HepG2 (cell line): Measurements from ENCODE around the gene FBN2. TPM values are rescaled to one million over a fixed set of nuclear protein-coding genes. Genes with fewer than 3 reads are reported as not detected.

Experiments used
- ATAC-seq: fragments of 200-7000 bp; cut with Tn5 transposase; 3 replicates; pipeline ENCODE4 v1.9.1; 2020; ENCODE audit warnings: mild to moderate bottlenecking, moderate library complexity
- BruUV-seq: library from RNA; stranded (reverse); fragments of 400-500 nt; replicated peaks from 2 replicates; lab custom pipeline; 2021; lab: Mats Ljungman, UMichigan
- CTCF ChIA-PET: fragments of 300-600 bp; formaldehyde crosslinking; extraction: SDS; loops from one replicate; lab custom pipeline; 2021; ENCODE audit warnings: low total read pairs, inconsistent platforms, low intra/inter-chr PET ratio; lab: Yijun Ruan, JAX
- POLR2A ChIA-PET: fragments of 350-600 bp; sonication (Branson Sonifier 250); formaldehyde crosslinking; loops from one replicate; lab custom pipeline; 2020; ENCODE audit warnings: antibody characterized with exemption, inconsistent platforms; lab: Yijun Ruan, JAX
- DNase-seq: peaks from one replicate; pipeline ENCODE4 v3.0.0-alpha.2; 2015; ENCODE audit warnings: low spot score
- FAIRE-seq: peaks from 3 replicates; lab custom pipeline; 2011; peaks lifted over from hg19 to GRCh38; lab: Jason Lieb, UNC
- H2AFZ ChIP-seq: one replicate; pipeline ENCODE4 v1.6.1; 2011; ENCODE audit warnings: low read length, inconsistent platforms
- H3K27ac ChIP-seq: fragments of 300-600 bp; 3 replicates; pipeline ENCODE4 v1.8.0; 2011; ENCODE audit warnings: mixed run types, mild to moderate bottlenecking, mixed read lengths, low read length, inconsistent platforms; ENCODE audit not compliant: insufficient read depth; ENCODE audit errors: extremely low read length
- H3K27me3 ChIP-seq, 2 experiments: fragments of 200-600 bp in 1 of 2; 2 replicates in 1 of 2; 3 replicates in 1 of 2; pipeline versions ENCODE4 v1.6.0 to v1.8.0; 2011; ENCODE audit warnings: low read length in 2 of 2, mild to moderate bottlenecking in 2 of 2, moderate library complexity in 2 of 2, inconsistent platforms in 1 of 2; ENCODE audit not compliant: insufficient read depth in 2 of 2, control insufficient read depth in 1 of 2
- H3K36me3 ChIP-seq, 2 experiments: fragments of 200-600 bp in 1 of 2; replicated peaks in 1 of 2; 2 replicates in 1 of 2; 3 replicates in 1 of 2; pipeline versions ENCODE4 v1.5.1 to v1.8.0; 2011; ENCODE audit warnings: low read length in 2 of 2, inconsistent platforms in 1 of 2; ENCODE audit not compliant: insufficient read depth in 2 of 2, control insufficient read depth in 1 of 2
- H3K4me1 ChIP-seq: 2 replicates; pipeline ENCODE4 v1.5.1; 2012; ENCODE audit warnings: low read length, inconsistent platforms; ENCODE audit not compliant: insufficient read depth
- H3K4me2 ChIP-seq: 2 replicates; pipeline ENCODE4 v1.6.0; 2011; ENCODE audit warnings: low read depth, low read length, inconsistent platforms
- H3K4me3 ChIP-seq, 3 experiments: fragments of 200-600 bp in 1 of 3; sonication (generic), shearing (Covaris generic) in 1 of 3; replicated peaks in 1 of 3; 2 replicates each; pipeline ENCODE4 v1.5.1; 2011 to 2016; ENCODE audit warnings: low read length in 3 of 3, inconsistent platforms in 2 of 3, low read depth in 2 of 3, mild to moderate bottlenecking in 2 of 3, control low read depth in 1 of 3, mixed read lengths in 1 of 3; ENCODE audit not compliant: insufficient read depth in 1 of 3
- H3K79me2 ChIP-seq: one replicate; pipeline ENCODE4 v1.6.1; 2011; ENCODE audit warnings: low read length, inconsistent platforms; ENCODE audit not compliant: insufficient read depth
- H3K9ac ChIP-seq: 2 replicates; pipeline ENCODE4 v1.6.0; 2011; ENCODE audit warnings: mild to moderate bottlenecking, low read depth, low read length, inconsistent platforms; ENCODE audit not compliant: insufficient read depth
- H3K9me3 ChIP-seq: 2 replicates; pipeline ENCODE4 v1.5.1; 2012; ENCODE audit warnings: mild to moderate bottlenecking, low read length
- H4K20me1 ChIP-seq: 2 replicates; pipeline ENCODE4 v1.6.0; 2011; ENCODE audit warnings: inconsistent platforms, mild to moderate bottlenecking, low read length, moderate library complexity; ENCODE audit not compliant: insufficient read depth
- CEBPB ChIP-seq: IDR thresholded peaks from 2 replicates; pipeline ENCODE4 v1.6.1; 2011; ENCODE audit warnings: low read depth, low read length, improper control_type of control experiment, borderline replicate concordance
- FOXO1 ChIP-seq: sonication (generic); formaldehyde crosslinking; IDR thresholded peaks from 2 replicates; pipeline ENCODE4 v1.4.0; 2020; ENCODE audit warnings: missing genetic modification reagents
- HOMEZ ChIP-seq: IDR thresholded peaks from 2 replicates; pipeline ENCODE4 v1.6.1; 2016; ENCODE audit warnings: low read depth
- KAT2B ChIP-seq: fragments of 150-350 bp; IDR thresholded peaks from 2 replicates; pipeline ENCODE4 v1.6.1; 2014; ENCODE audit warnings: low read depth, low read length, borderline replicate concordance
- MEIS2 ChIP-seq: sonication (generic); formaldehyde crosslinking; IDR thresholded peaks from 2 replicates; pipeline ENCODE4 v1.9.0; 2021; ENCODE audit warnings: mild to moderate bottlenecking, missing genetic modification reagents
- MTF1 ChIP-seq: sonication (generic); formaldehyde crosslinking; IDR thresholded peaks from 2 replicates; pipeline ENCODE4 v1.5.0; 2020; ENCODE audit warnings: missing genetic modification reagents
- POLR2AphosphoS2 ChIP-seq: IDR thresholded peaks from 2 replicates; pipeline ENCODE4 v1.6.1; 2011; ENCODE audit warnings: low read depth, low read length, improper control_type of control experiment
- PRPF4 ChIP-seq: fragments of 200-400 bp; formaldehyde crosslinking; IDR thresholded peaks from 2 replicates; pipeline ENCODE4 v1.6.1; 2016; ENCODE audit warnings: low read length, low read depth; ENCODE audit not compliant: poor library complexity, severe bottlenecking
- RFXAP ChIP-seq: sonication (generic); formaldehyde crosslinking; IDR thresholded peaks from 2 replicates; pipeline ENCODE4 v1.4.0; 2020; ENCODE audit warnings: missing genetic modification reagents, borderline replicate concordance
- RNF2 ChIP-seq: fragments of 450-650 bp; conservative IDR thresholded peaks from 2 replicates; pipeline ENCODE4 v1.6.1; 2016; ENCODE audit warnings: low read depth
- SP140L ChIP-seq: sonication (generic); formaldehyde crosslinking; IDR thresholded peaks from 2 replicates; pipeline ENCODE4 v1.4.0; 2020; ENCODE audit warnings: missing genetic modification reagents, borderline replicate concordance
- ZBTB1 ChIP-seq: sonication (generic); formaldehyde crosslinking; IDR thresholded peaks from 2 replicates; pipeline ENCODE4 v1.4.0; 2020; ENCODE audit warnings: missing genetic modification reagents, borderline replicate concordance
- ZBTB7B ChIP-seq: sonication (generic); formaldehyde crosslinking; IDR thresholded peaks from 2 replicates; pipeline ENCODE4 v1.4.0; 2020; ENCODE audit warnings: missing genetic modification reagents
- ZKSCAN5 ChIP-seq: sonication (generic); formaldehyde crosslinking; IDR thresholded peaks from 2 replicates; pipeline ENCODE4 v1.5.1; 2020; ENCODE audit warnings: mild to moderate bottlenecking, missing genetic modification reagents
- ZMAT3 ChIP-seq: sonication (generic); formaldehyde crosslinking; conservative IDR thresholded peaks from 2 replicates; pipeline ENCODE4 v1.7.0; 2021; ENCODE audit warnings: missing genetic modification reagents
- ZNF644 ChIP-seq: IDR thresholded peaks from 2 replicates; pipeline ENCODE4 v1.6.1; 2016; ENCODE audit warnings: low read depth
- ZNF691 ChIP-seq: sonication (generic); formaldehyde crosslinking; IDR thresholded peaks from 2 replicates; pipeline ENCODE4 v1.4.0; 2020; ENCODE audit warnings: missing genetic modification reagents, low read depth, mild to moderate bottlenecking, borderline replicate concordance
- ZNF704 ChIP-seq: sonication (generic); formaldehyde crosslinking; IDR thresholded peaks from 2 replicates; pipeline ENCODE4 v1.8.1; 2023; ENCODE audit warnings: mild to moderate bottlenecking, inconsistent platforms, moderate library complexity, missing genetic modification reagents, borderline replicate concordance
- ZNF879 ChIP-seq: sonication (generic); formaldehyde crosslinking; IDR thresholded peaks from 2 replicates; pipeline ENCODE4 v1.8.1; 2023; ENCODE audit warnings: missing genetic modification reagents
- WGBS: methylation state at CpG from one replicate; pipeline ENCODE4 v1.1.6; 2017; ENCODE audit warnings: low lambda C conversion rate; 5-methylcytosine and 5-hydroxymethylcytosine counted together
- in situ Hi-C: cut with HindIII; loops from 2 replicates; pipeline ENCODE4 v1.10.0; 2017; ENCODE audit warnings: low pct_unique_long_range_greater_than_20kb; ENCODE audit not compliant: extremely low pct_ligation_motif_present
- intact Hi-C: fragments of 100-400 bp; cut with micrococcal nuclease; formaldehyde crosslinking; loops from one replicate; pipeline ENCODE4 v1.10.0; 2022; ENCODE audit not compliant: unreplicated experiment
- polyA plus RNA-seq, 8 experiments: library from polyadenylated mRNA; depleted of rRNA in 3 of 8; stranded (reverse) in 7 of 8; unstranded in 1 of 8; fragments of >200 nt; fragmentation: Illumina TruSeq in 4 of 8; extraction: Trizol in 4 of 8; gene quantifications; 2 replicates each; pipeline versions ENCODE4 v1.2.1 to v1.2.3, GENCODE V29; 2011 to 2016; ENCODE audit warnings: low read depth in 4 of 8, missing spikeins in 1 of 8, mixed read lengths in 1 of 8; ENCODE audit not compliant: insufficient read depth in 1 of 8
- total RNA-seq, 5 experiments: library from RNA; depleted of rRNA; stranded (reverse); fragments of >200 nt; fragmentation: Illumina TruSeq; extraction: Trizol; gene quantifications; 2 replicates each; pipeline ENCODE4 v1.2.3, GENCODE V29; 2016; ENCODE audit warnings: low read depth in 1 of 5

The FBN2 gene
- total and polyA plus RNA-seq, 2 of the 13 experiments (the other 11 are each of a cell fraction or from before 2014, with no cell fraction given), result not detected

- FAIRE-seq (no peak), DNase-seq (no peak), ATAC-seq (no peak)
- H3K4me1 ChIP-seq, result no peaks in the 10 kb centered on the region
- WGBS, result 4% methylated on average over 4 of the region's 5 CpGs
- no peaks in the 10 kb centered on the region; a peak in 1 of 5 replicates for H3K27me3 ChIP-seq
- peaks cover under 1% of the 10 kb centered on the region; the same call in 1 of the 2 replicates for H3K9me3 ChIP-seq
- no peak overlapping the region for H3K27ac ChIP-seq
- no peak overlapping the region for H3K4me3 ChIP-seq
- no peak overlapping the region for H2AFZ ChIP-seq
- in situ Hi-C loops (no loop called here), intact Hi-C loops (no loop called here)
- no peak overlapping the region for H3K4me2 ChIP-seq
- TF ChIP-seq ZNF644 (CRISPR knock-in tag) (no peak), KAT2B (no peak), POLR2AphosphoS2 (no peak), RNF2 (no peak), MTF1 (no peak), ZBTB1 (CRISPR knock-in tag) (no peak), ZNF704 (CRISPR knock-in tag) (no peak), FOXO1 (CRISPR knock-in tag) (no peak), ZMAT3 (no peak), RFXAP (CRISPR knock-in tag) (no peak), MEIS2 (CRISPR knock-in tag) (no peak), CEBPB (no peak), ZNF691 (CRISPR knock-in tag) (no peak), ZKSCAN5 (CRISPR knock-in tag) (no peak), ZBTB7B (CRISPR knock-in tag) (no peak), ZNF879 (CRISPR knock-in tag) (no peak), SP140L (no peak), HOMEZ (CRISPR knock-in tag) (no peak), PRPF4 (no peak)
- no peaks in the 10 kb centered on the region for H3K36me3 ChIP-seq
- ChIA-PET POLR2A (no interaction called here), CTCF (no interaction called here)
- H3K79me2 ChIP-seq, result no peaks in the 10 kb centered on the region
- no TSS peak for BruUV-seq
- H4K20me1 ChIP-seq, result no peaks in the 10 kb centered on the region
- no peak overlapping the region for H3K9ac ChIP-seq
Measured at GRCh38 chr5:128426090-128426534, 111.9 kb downstream of the FBN2 start.
